SK-N-MC (cell line): ENCODE data around the gene DENND5B.

Source experiments
- EZH2 ChIP-seq: fragments of 200-600 bp; sonication (generic); IDR thresholded peaks from one replicate; pipeline ENCODE4 v1.6.1; 2017; ENCODE audit warnings: antibody characterized with exemption
- FOXP2 ChIP-seq: optimal IDR thresholded peaks from 2 replicates; pipeline ENCODE3; 2011; ENCODE audit warnings: mild to moderate bottlenecking, moderate library complexity; ENCODE audit not compliant: insufficient read depth; ENCODE audit errors: extremely low read length, control extremely low read depth
- POLR2AphosphoS5 ChIP-seq: IDR thresholded peaks from 2 replicates; pipeline ENCODE4 v1.6.1; 2012; ENCODE audit warnings: mild to moderate bottlenecking, low read depth, low read length, borderline replicate concordance

GRCh38 chr12:31631809-31632208 is 40.9 kb upstream of the DENND5B start:
- TF ChIP-seq POLR2AphosphoS5 (no peak), EZH2 (no peak), FOXP2 (no peak)
